Heart right ventricle (tissue), 16 donors: ENCODE results near the gene SLC41A3. TPM values are rescaled to one million over a fixed set of nuclear protein-coding genes. Genes with fewer than 3 reads are reported as not detected.

ENCODE experiments used
- ATAC-seq, 8 donors: fragments of 200-7000 bp; cut with Tn5 transposase; one replicate each; pipeline ENCODE4 v1.9.1; 2020; ENCODE audit warnings: mild to moderate bottlenecking in 8 of 8, moderate library complexity in 8 of 8, moderate number of reproducible peaks in 1 of 8
- DNase-seq, 2 donors: peaks; one replicate each; pipeline ENCODE4 v3.0.0-alpha.2; 2020
- H3K27ac ChIP-seq, 10 donors: fragments of 200-600 bp; sonication (generic) in 2 of 10; one replicate each; pipeline versions ENCODE4 v1.5.0 to v1.8.0; 2020 to 2022; ENCODE audit warnings: mild to moderate bottlenecking in 3 of 10
- H3K27me3 ChIP-seq, 7 donors: fragments of 200-600 bp; one replicate each; pipeline ENCODE4 v1.8.0; 2021 to 2022; ENCODE audit warnings: mild to moderate bottlenecking in 2 of 7
- H3K36me3 ChIP-seq, 9 donors: fragments of 200-600 bp; sonication (generic) in 1 of 9; one replicate each; pipeline versions ENCODE4 v1.5.0 to v1.8.0; 2020 to 2022; ENCODE audit warnings: mild to moderate bottlenecking in 2 of 9
- H3K4me1 ChIP-seq, 9 donors: fragments of 200-600 bp; sonication (generic) in 1 of 9; one replicate each; pipeline versions ENCODE4 v1.5.0 to v1.8.0; 2020 to 2022; ENCODE audit warnings: mild to moderate bottlenecking in 4 of 9
- H3K4me3 ChIP-seq, 10 donors: fragments of 200-600 bp; sonication (generic) in 2 of 10; one replicate each; pipeline versions ENCODE4 v1.5.0 to v1.8.0; 2020 to 2022; ENCODE audit warnings: mild to moderate bottlenecking in 7 of 10, moderate library complexity in 2 of 10
- H3K9me3 ChIP-seq, 11 donors: fragments of 200-600 bp in 10 of 11; sonication (generic) in 2 of 11; one replicate each; pipeline versions ENCODE4 v1.5.0 to v1.8.0; 2013 to 2022; ENCODE audit warnings: mild to moderate bottlenecking in 2 of 11, control low read depth in 1 of 11, moderate library complexity in 1 of 11
- CTCF ChIP-seq, 9 donors: fragments of 200-600 bp; sonication (generic) in 2 of 9; IDR thresholded peaks; one replicate each; pipeline versions ENCODE4 v1.5.0 to v1.8.0; 2021 to 2022; ENCODE audit warnings: antibody characterized with exemption in 9 of 9, mild to moderate bottlenecking in 5 of 9, moderate library complexity in 1 of 9
- WGBS, 2 donors: extraction: QIAGEN DNeasy Blood & Tissue Kit; methylation state at CpG; one replicate each; pipeline ENCODE4 v1.1.7; 2013; ENCODE audit warnings: inconsistent platforms in 1 of 2; 5-methylcytosine and 5-hydroxymethylcytosine counted together
- intact Hi-C, 10 donors: fragments of 100-400 bp; cut with DNase I; formaldehyde crosslinking; loops; one replicate each; pipeline versions ENCODE4 v1.11.1 to v1.14.2; 2022
- polyA plus RNA-seq, 2 donors: library from polyadenylated mRNA; stranded (reverse); fragments of 200-250 nt; gene quantifications; one replicate each; pipeline ENCODE4 v1.2.3, GENCODE V29; 2013
- total RNA-seq, 10 donors: library from RNA; stranded (reverse); fragmentation: NEBNext Ultra II Directional in 3 of 10; extraction: Animal tissue kit (Norgen Biotek cat#: 25700) in 3 of 10; gene quantifications; one replicate each; pipeline versions ENCODE4 v1.2.1 to v1.2.4, GENCODE V29; 2021 to 2023
- donor health status: Arrhythmogenic right ventricular cardiomyopathy.
- donor health status: ischemic (EF 13 %, LVEDD 7.1; RV severe dilation, severe dysfunction).
- donor health status: healthy with polysubstance abuse.
- donor health status: DM: no; HTN: yes; CAD: no.
- donor health status: DM: no; HTN: no; CAD: no.
- donor health status: ischemic (EF 25% LVEDD 6.9; RV normal size, moderate dysfunction).
- donor health status: ischemic (EF 25% LVEDD 5.7; RV mildly dilated, moderate dysfunction).
- donor health status: healthy.
- donor health status: DM: yes; HTN: yes; CAD: no.
- donor health status: Ischemic cardiomyopathy.
- donor health status: ischemic (EF 35%, LVEDD 5.7; RV mildly dilated, moderate dysfunction).
- donor health status: nonischemic (EF 11% LVEDD 7.7; RV severe dilation, severe dysfunction).
- donor health status: DM: yes; HTN: yes; CAD: no.
- donor health status: PGD.
- donor health status: ischemic (EF 29% LVEDD 5.4; RV normal size, mild dysfunction).
- donor health status: nonischemic (EF 23%, LVEDD 6.1; RV moderate dilation, normal function).

The SLC41A3 gene
- total and polyA plus RNA-seq, 12 donors = 28.6 to 49.5 (median 40.1) TPM

DNA sequence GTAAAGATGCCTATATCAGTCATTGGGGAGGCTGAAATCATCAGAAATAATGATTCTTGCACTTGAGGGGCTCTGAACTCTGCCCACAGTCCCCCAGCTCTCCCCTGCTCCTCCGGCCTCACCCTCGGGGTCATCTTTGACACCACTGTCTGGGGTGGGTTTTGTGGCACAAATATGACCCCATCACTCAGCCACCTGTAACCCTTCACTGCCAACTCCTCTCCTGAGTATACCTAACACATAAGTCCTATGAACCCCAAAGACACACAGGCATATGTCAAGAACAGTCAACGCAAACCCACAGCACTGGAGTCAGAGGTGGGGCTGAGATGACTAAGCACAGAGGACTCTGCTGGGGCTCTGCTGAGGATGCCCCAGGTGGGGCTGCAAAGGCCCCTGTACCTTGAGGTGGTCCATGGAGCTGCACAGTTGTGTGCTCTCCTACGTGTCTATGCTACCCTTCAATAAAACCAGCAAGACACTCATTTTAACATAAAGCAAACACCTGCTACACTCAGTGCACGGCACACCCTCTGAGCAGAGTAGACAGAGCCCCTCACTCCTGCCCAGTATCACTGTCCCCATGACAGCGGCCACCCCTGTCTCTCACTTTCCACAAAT is 29.9 kb downstream of the SLC41A3 start:
- H3K27ac ChIP-seq = no peak overlapping the region
- intact Hi-C loops = no loop called here
- DNase-seq (no peak), ATAC-seq (no peak)
- TF ChIP-seq CTCF (IDR thresholded peaks at IDR 0.05) = no peak
- H3K27me3 ChIP-seq = no peaks in the 10 kb centered on the region
- no peaks in the 10 kb centered on the region for H3K9me3 ChIP-seq
- peaks cover 0 to 15% (median 0%) of the 10 kb centered on the region in 9 donors for H3K36me3 ChIP-seq
- peaks cover 0 to 31% (median 17%) of the 10 kb centered on the region in 9 donors for H3K4me1 ChIP-seq
- no peak overlapping the region for H3K4me3 ChIP-seq
- WGBS, 2 donors = 96 to 98% methylated on average over 6 of the region's 6 CpGs

DNA sequence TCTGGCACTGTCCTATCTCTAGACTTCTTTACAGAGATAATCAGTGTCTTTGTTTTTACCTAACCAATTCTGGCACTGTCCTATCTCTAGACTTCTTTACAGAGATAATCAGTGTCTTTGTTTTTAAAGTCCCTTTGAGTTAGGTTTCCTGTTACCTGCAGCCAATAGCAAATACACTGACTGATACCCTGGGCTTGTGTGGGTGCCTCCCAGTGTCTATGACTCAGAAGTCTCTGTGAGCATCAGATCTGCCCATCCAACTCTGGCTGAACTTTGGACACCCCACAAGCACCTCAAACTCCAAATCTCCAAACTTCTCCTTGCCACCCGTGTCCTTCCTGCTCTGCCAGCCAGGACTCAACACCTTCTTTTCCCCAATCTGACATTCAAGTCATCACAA is 30.4 kb downstream of the SLC41A3 start:
- no peaks in the 10 kb centered on the region for H3K27me3 ChIP-seq
- peaks cover 0 to 19% (median 0%) of the 10 kb centered on the region in 9 donors for H3K36me3 ChIP-seq
- no peak overlapping the region for H3K27ac ChIP-seq
- H3K9me3 ChIP-seq = no peaks in the 10 kb centered on the region
- no peak for TF ChIP-seq CTCF (IDR thresholded peaks at IDR 0.05)
- DNase-seq (no peak), ATAC-seq (no peak)
- H3K4me1 ChIP-seq = peaks cover 0 to 25% (median 17%) of the 10 kb centered on the region in 9 donors
- intact Hi-C loops = no loop called here
- no peak overlapping the region for H3K4me3 ChIP-seq
- WGBS, 2 donors = 87 to 90% methylated on average over 1 of the region's 1 CpG

- Histone ChIP-seq H3K27ac (no peak overlapping the region), H3K4me3 (no peak overlapping the region), H3K36me3 (peaks cover 0 to 20% (median 0%) of the 10 kb centered on the region in 9 donors), H3K27me3 (no peaks in the 10 kb centered on the region), H3K4me1 (peaks cover 0 to 16% (median 11%) of the 10 kb centered on the region in 9 donors), H3K9me3 (peaks cover 0 to 6% (median 0%) of the 10 kb centered on the region in 11 donors)
- DNase-seq = no peak
- no peak for ATAC-seq
- 83 to 85% methylated on average over 16 of the region's 16 CpGs for WGBS, 2 donors
- intact Hi-C loops = no loop called here
- no peak for TF ChIP-seq CTCF (IDR thresholded peaks at IDR 0.05)
Observed at GRCh38 chr3:126052196-126053058, 31.5 kb downstream of the SLC41A3 start.

GRCh38 chr3:126051741-126052140 is 32.2 kb downstream of the SLC41A3 start:
- DNase-seq = no peak
- H3K4me3 ChIP-seq = no peak overlapping the region
- peaks cover 0 to 12% (median 0%) of the 10 kb centered on the region in 11 donors for H3K9me3 ChIP-seq
- no peak for TF ChIP-seq CTCF (IDR thresholded peaks at IDR 0.05)
- H3K27me3 ChIP-seq = no peaks in the 10 kb centered on the region
- ATAC-seq = no peak
- no peak overlapping the region for H3K27ac ChIP-seq
- WGBS, 2 donors = 94 to 97% methylated on average over 4 of the region's 4 CpGs
- intact Hi-C loops = no loop called here
- peaks cover 0 to 26% (median 0%) of the 10 kb centered on the region in 9 donors for H3K36me3 ChIP-seq
- H3K4me1 ChIP-seq = peaks cover 0 to 9% (median 5%) of the 10 kb centered on the region in 9 donors
